Stimulated activated CD8-positive, alpha-beta memory T cell treated with anti-CD3 and anti-CD28 coated beads, Interleukin-12 subunit alpha, Interleukin-12 subunit beta, amount 100 ng/mL, for 24 hours (primary cell): ENCODE measurements around the gene PAK5.
"Not testable (repeated sequence)": the region's sequence is repeated elsewhere in the genome, so short reads cannot be mapped to it uniquely, and the experiment has no call there.

ENCODE experiments used
- DNase-seq: peaks from one replicate; pipeline ENCODE4 v3.0.0-alpha.2; 2020; ENCODE audit errors: extremely low read depth

Gene PAK5

GRCh38 chr20:9685011-9685410 lies 153.9 kb downstream of the PAK5 start:
- DNase-seq, result no peak

DNA sequence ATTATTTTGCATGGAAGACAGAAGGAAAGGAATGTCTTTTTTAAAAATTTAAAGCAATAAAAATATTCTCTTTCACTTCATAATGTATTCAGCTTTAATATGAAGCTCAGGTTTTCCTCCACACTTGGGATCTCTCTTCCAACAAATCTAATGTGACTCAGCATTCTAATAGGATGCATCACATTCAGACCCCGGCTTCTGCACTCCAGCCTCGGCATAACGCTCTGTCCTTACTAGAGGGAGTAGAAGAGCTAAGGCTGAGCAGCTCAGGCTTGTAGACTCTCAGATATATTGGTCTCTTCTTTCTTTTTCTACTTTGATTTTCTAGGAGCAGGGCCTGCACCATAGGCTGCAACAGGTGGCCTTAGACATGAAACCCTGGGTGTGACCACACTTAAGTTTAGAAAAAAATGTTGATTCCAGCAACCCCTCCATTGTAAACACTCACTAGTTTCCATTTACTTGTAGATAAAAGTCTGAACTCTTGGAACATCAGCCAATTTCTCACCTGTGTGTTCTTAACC lies 161.7 kb downstream of the PAK5 start:
- DNase-seq, result no peak

GRCh38 chr20:9672981-9673380 lies 165.9 kb downstream of the PAK5 start:
- no peak for DNase-seq

DNA sequence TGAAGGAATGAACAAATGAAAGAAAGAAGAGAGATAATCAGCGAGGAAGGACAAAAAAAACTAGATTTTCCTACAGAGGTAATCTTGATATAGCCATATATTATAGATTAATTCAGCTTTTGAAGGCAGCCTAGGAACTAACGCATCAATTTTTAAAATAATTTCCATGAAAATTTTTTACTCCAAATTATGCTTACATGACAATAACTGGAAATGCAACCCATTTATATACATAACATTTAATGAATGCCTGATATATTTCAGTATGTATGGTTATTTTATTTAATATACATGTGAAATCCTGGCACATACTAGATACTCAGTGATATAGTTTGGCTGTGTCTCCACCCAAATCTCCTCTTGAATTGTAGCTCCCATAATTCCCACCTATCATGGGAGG lies 166.8 kb downstream of the PAK5 start:
- DNase-seq, result no peak

DNA sequence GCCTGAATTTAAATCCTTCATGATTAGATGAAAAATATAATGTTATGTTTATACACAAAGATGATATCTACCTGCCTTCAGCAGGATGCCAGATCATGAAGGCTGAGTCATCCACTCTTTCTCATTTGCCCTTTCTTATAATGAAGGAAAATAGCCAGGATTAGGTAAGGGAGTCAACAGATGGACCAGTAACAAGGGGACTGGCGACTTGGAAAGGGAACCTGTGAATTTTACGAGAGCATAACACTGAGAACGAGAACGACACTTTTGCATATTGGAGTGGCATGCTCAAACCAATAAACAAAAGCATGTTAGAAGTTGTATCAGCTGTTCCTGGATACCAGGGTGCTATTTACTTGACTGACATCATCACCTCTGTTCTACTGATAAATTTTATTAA lies 170.5 kb downstream of the PAK5 start:
- no peak for DNase-seq

- DNase-seq, result no peak
These were observed 175.5 kb downstream of the PAK5 start for GRCh38 chr20:9663423-9663822.

- no peak for DNase-seq
These were observed 178.5 kb downstream of the PAK5 start for GRCh38 chr20:9660236-9660868.

GRCh38 chr20:9647741-9648140 lies 191.1 kb downstream of the PAK5 start:
- no peak for DNase-seq

DNA sequence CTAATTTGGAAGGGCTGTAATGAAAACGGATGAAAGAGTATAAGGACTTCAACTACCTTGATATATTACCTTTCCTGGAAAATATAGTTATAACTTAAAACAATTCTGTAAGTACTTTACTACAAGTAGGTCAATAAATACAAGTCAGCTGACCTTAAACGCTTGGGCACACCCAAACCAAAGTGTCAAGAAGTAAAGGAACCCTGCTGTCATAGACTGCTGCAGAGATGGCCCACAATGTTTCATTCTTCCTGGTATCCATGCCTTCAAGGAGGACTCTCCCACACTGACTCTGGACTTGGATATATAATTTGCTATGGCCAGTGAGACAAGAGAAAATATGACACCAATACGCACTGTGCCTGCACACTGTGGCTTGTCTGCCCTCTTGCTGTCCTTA lies 192.5 kb downstream of the PAK5 start:
- no peak for DNase-seq

GRCh38 chr20:9642882-9643281 lies 196.0 kb downstream of the PAK5 start:
- no peak for DNase-seq

- not testable (repeated sequence) for DNase-seq
These were observed 197.3 kb downstream of the PAK5 start for GRCh38 chr20:9641499-9642000.

DNA sequence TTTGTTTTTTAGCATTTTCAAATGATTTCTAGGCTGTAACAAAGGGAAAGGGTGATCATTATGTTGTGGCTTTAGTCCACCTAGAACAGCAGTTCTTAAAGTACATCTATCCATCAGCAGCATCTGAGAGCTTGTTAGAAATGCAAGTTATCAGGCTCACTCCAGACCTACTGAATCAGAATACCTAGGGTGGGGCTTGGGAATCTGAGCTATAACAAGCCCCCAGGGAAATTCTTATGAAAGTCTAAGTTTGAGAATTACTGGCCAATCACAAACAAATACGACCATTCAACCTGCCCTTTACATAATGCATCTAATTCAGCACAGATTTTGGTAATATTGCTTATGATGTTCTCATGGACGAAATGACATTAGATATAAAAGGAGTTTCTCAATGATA lies 201.0 kb downstream of the PAK5 start:
- no peak for DNase-seq

GRCh38 chr20:9635750-9636149 lies 203.1 kb downstream of the PAK5 start:
- DNase-seq, result no peak

GRCh38 chr20:9634327-9634726 lies 204.5 kb downstream of the PAK5 start:
- no peak for DNase-seq

DNA sequence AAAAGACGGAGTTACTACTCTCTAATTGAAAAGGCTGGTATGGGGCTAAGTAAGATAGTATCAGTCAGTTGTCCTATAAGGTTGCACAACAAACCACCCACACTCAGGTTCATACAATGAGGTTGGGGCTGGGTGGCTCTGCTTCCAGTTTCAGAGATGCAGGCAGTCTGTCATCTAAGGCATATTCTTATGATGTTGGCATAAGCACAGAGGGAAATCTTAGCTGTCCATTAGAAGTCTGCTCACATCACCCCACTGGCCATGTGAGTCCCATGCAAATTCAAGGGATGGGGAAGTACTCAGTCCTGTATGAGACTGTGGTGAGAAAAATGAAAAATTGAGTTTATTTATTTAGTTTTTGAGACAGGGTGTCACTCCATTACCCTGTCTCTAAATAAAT lies 205.9 kb downstream of the PAK5 start:
- no peak for DNase-seq

DNA sequence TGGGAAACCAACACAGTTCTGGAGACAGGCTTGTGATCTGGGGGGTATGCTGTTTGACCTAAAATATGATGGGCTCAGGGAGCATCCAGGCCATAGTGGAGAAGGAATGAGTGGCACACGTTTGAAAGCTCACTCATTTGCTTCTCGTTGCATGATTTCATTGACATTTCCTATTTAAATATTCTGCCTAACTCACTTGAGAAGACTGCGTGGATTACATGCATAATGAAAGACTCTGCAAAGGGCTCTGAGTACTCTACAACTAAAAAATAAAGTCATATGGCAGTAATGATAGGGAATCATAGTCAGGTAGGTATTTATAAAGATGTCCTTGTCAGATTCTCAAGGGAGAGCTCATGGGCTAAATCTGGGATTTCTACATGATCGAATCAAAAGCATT lies 206.6 kb downstream of the PAK5 start:
- no peak for DNase-seq

- no peak for DNase-seq
These were observed 208.3 kb downstream of the PAK5 start for GRCh38 chr20:9630554-9630953.

DNA sequence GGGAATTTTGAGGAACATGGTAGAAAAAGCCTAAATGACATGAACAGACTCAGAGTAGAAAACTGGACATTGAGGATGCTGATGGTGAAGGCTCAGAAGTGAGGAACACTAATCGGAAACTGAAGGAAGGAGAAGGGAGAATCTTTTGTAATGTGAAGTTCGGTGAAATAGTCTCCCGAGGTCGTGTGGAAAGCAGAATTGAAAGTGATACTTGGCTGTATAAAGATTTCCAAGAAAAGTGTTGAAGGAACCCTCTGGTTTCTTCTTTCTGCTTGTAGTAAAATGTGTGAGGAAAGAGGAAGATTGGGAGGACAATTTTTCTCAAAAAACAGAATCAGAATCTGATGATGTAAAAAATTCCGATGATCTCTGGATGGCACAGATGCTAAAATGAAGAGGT lies 209.0 kb downstream of the PAK5 start:
- DNase-seq, result no peak

DNA sequence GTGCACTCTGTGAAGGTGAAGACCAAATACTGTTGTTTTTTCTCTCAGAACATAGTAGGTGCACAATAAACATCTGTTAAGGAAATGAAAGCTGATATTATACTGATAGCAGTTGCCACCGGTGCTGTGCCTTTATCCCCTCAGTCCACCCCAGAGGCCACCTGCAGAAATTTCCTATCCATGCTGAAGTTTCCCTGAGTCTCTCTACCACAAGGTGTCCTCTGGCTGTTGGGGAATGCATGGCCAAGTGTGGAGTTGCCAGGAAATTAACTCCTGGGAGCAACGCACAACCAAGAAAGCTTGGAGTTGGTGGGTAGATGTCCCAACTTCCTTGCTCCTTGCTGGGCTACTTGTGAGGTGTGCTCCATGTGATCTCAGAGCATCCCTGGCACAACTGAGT lies 210.3 kb downstream of the PAK5 start:
- no peak for DNase-seq

DNA sequence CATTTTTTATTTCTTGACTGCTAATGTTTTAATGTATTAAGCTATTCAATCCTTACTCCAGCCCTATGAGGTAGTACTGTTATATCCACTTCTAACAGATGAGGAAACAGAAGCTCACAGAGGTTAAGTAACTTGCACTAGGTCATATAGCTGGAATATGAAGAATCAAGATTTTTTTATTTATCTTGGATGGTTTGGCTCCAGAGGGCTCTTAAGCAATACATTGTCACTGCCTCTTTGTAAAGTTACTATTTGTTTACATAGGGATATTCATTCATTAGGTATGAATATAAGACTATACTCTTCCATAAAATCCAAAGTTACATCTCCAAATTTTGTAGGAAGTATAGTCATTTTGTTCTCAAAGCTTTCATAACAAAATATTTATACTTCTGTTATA lies 210.7 kb downstream of the PAK5 start:
- no peak for DNase-seq

GRCh38 chr20:9627219-9627618 lies 211.7 kb downstream of the PAK5 start:
- DNase-seq, result no peak

- DNase-seq, result no peak
These were observed 212.5 kb downstream of the PAK5 start for GRCh38 chr20:9626357-9626756.

- no peak for DNase-seq
These were observed 220.9 kb downstream of the PAK5 start for GRCh38 chr20:9617940-9618339.

DNA sequence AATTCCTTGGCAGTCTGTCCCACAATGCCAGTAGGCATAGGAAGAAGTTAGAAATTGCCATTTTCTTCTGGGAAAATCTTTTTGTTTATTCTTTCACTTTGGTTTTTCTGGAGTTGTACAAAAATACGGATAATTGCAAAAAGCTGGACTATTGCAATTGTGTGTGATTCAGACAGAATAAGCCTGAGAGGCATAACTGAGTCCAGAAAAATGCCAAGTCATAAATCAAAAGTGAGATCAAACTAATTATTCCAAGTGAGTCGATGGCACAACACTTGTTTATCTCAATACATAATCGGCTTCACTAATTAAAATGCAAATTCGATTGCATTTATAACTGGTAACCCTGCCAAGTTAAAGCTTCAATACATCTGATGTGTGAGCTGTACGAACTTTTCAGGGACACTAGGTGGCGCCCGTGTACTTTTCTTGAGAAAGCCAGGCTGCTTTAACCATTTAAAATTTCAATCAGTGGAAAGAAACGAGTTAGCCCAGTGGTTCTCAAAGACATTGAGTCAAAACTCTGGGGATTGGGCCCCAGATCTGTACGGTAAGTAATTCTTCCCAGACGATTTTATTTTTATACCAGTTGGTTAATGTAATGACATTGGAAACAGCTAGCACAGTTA lies 221.9 kb downstream of the PAK5 start:
- DNase-seq, result no peak
